A549 (cell line): ENCODE data around the gene MRM3. TPM values are rescaled to one million over a fixed set of nuclear protein-coding genes. Genes with fewer than 3 reads are reported as not detected.
"Not testable (repeated sequence)": the region's sequence is repeated elsewhere in the genome, so short reads cannot be mapped to it uniquely, and the experiment has no call there.

Experiments used
- ATAC-seq, 2 experiments: fragments of 200-7000 bp in 1 of 2; fragments of >200 bp in 1 of 2; cut with Nextera tagmentation in 1 of 2; cut with Tn5 transposase in 1 of 2; 3 replicates each; pipeline versions ENCODE4 v1.8.0 to v1.9.1; 2018 to 2020; ENCODE audit warnings: mild to moderate bottlenecking in 1 of 2, moderate library complexity in 1 of 2
- CTCF ChIA-PET: fragments of 300-600 bp; sonication (Branson Sonifier 250); formaldehyde crosslinking; extraction: SDS; loops from one replicate; lab custom pipeline; 2021; ENCODE audit warnings: antibody characterized with exemption, inconsistent platforms; lab: Yijun Ruan, JAX
- POLR2A ChIA-PET: fragments of 350-600 bp; formaldehyde crosslinking; extraction: SDS; loops from one replicate; lab custom pipeline; 2021; ENCODE audit warnings: antibody characterized with exemption, inconsistent platforms; lab: Yijun Ruan, JAX
- DNase-seq, 2 experiments: peaks; one replicate each; pipeline versions ENCODE4 v3.0.0 to v3.0.0-alpha.2; 2011 to 2016; ENCODE audit warnings: low read depth in 1 of 2, low spot score in 1 of 2
- FAIRE-seq: peaks from 2 replicates; lab custom pipeline; 2011; peaks lifted over from hg19 to GRCh38; lab: Jason Lieb, UNC
- H3K27ac ChIP-seq, 2 experiments: fragments of >200 bp; sonication (Bioruptor Twin); formaldehyde crosslinking; 3 replicates each; pipeline ENCODE4 v1.5.1; 2016 to 2017
- H3K4me1 ChIP-seq: fragments of >200 bp; sonication (Bioruptor Twin); formaldehyde crosslinking; 3 replicates; pipeline ENCODE4 v1.6.1; 2016
- H3K4me2 ChIP-seq: fragments of >200 bp; sonication (Bioruptor Twin); formaldehyde crosslinking; 3 replicates; pipeline ENCODE4 v1.6.1; 2016
- H3K4me3 ChIP-seq: fragments of >200 bp; sonication (Bioruptor Twin); formaldehyde crosslinking; 3 replicates; pipeline ENCODE4 v1.5.1; 2016
- H3K9me3 ChIP-seq: fragments of >200 bp; sonication (Bioruptor Twin); formaldehyde crosslinking; 3 replicates; pipeline ENCODE4 v1.6.1; 2016
- BCL3 ChIP-seq: fragments of >200 bp; sonication (Bioruptor Twin); formaldehyde crosslinking; IDR thresholded peaks from 3 replicates; pipeline ENCODE4 v1.6.1; 2016
- EHF ChIP-seq: fragments of 250-450 bp; sonication (Bioruptor Pico); IDR thresholded peaks from 2 replicates; pipeline ENCODE4 v1.5.0; 2020; ENCODE audit warnings: mild to moderate bottlenecking
- FOSL2 ChIP-seq, 2 experiments: fragments of 450-650 bp in 1 of 2; fragments of >200 bp in 1 of 2; sonication (Bioruptor Twin) in 1 of 2; formaldehyde crosslinking; IDR thresholded peaks; 2 replicates each; pipeline versions ENCODE4 v1.5.0 to v1.6.1; 2016 to 2020; ENCODE audit warnings: mild to moderate bottlenecking in 1 of 2, moderate library complexity in 1 of 2
- NFE2L2 ChIP-seq: fragments of 150-350 bp; conservative IDR thresholded peaks from 2 replicates; pipeline ENCODE4 v1.6.1; 2014; ENCODE audit warnings: low read length
- NR3C1 ChIP-seq: fragments of >200 bp; sonication (Bioruptor Twin); formaldehyde crosslinking; IDR thresholded peaks from 3 replicates; pipeline ENCODE4 v1.6.1; 2017
- RCOR1 ChIP-seq: fragments of 150-350 bp; IDR thresholded peaks from 2 replicates; pipeline ENCODE4 v1.6.1; 2014; ENCODE audit warnings: antibody characterized with exemption, low read length, low read depth
- REST ChIP-seq: fragments of 200-600 bp; sonication (generic); IDR thresholded peaks from 2 replicates; pipeline ENCODE4 v1.6.1; 2016; ENCODE audit warnings: antibody characterized with exemption, mild to moderate bottlenecking, moderate library complexity
- SREBF2 ChIP-seq: fragments of 450-650 bp; IDR thresholded peaks from 2 replicates; pipeline ENCODE4 v1.6.1; 2014; ENCODE audit warnings: mild to moderate bottlenecking, moderate library complexity
- TFCP2L1 ChIP-seq: fragments of 250-450 bp; sonication (Bioruptor Pico); IDR thresholded peaks from 2 replicates; pipeline ENCODE4 v1.5.0; 2021; ENCODE audit warnings: mild to moderate bottlenecking
- WGBS: methylation state at CpG from one replicate; pipeline ENCODE4 v1.1.6; 2017; ENCODE audit errors: missing lambda C conversion rate; 5-methylcytosine and 5-hydroxymethylcytosine counted together
- polyA plus RNA-seq, 4 experiments: library from polyadenylated mRNA; depleted of rRNA in 3 of 4; stranded (reverse); fragments of >200 nt; fragmentation: RNase III in 1 of 4; extraction: RNeasy Plus Mini Kit Qiagen cat#74134 plus additional on column Dnase treatment in 1 of 4; gene quantifications; 2 replicates in 3 of 4; 3 replicates in 1 of 4; pipeline ENCODE4 v1.2.3, GENCODE V29; 2011 to 2017

MRM3 gene
- polyA plus RNA-seq, 2 of the 4 experiments (the other 2 are of a cell fraction), result 38.8 to 47.1 TPM

GRCh38 chr17:829614-830013, 47.5 kb downstream of the MRM3 start:
- H3K27ac ChIP-seq, ATAC-seq, DNase-seq, H3K4me2 ChIP-seq, FAIRE-seq, H3K9me3 ChIP-seq, H3K4me3 ChIP-seq, POLR2A ChIA-PET, H3K4me1 ChIP-seq: not testable (repeated sequence)
- 77% methylated on average over 3 of the region's 3 CpGs for WGBS
- CTCF ChIA-PET, result interaction anchor here (0.9 to 2.0 kb wide), 2 partner anchors 20 to 151 kb away, joined by 3 to 4 read pairs; partner anchors contain the start of gene NXN

GRCh38 chr17:830381-830780, 48.2 kb downstream of the MRM3 start:
- ChIA-PET CTCF (interaction anchor here (0.9 to 2.0 kb wide), 2 partner anchors 19 to 150 kb away, joined by 3 to 4 read pairs; partner anchors contain the start of gene NXN), POLR2A (no interaction called here)

DNA sequence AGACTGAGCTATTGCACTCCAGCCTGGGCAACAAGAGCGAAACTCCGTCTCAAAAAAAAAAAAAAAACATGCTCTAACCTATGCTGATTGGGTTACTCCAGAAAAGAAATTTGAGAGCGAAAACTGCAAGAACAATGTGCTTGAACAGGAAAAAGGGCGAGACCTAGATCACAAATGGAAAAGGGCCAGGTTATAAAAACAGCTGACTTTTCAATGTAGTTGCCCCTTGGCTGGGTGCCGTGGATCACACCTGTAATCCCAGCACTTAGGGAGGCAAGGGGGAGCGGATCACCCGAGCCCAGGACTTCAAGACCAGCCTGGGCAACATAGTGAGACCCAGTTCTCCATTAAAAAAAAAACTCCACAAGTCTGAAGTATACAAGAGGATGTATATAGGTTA, 48.8 kb downstream of the MRM3 start:
- CTCF ChIA-PET, result interaction anchor here (0.5 to 2.0 kb wide), 2 partner anchors 19 to 677 kb away, joined by 4 read pairs; no protein-coding TSS in a partner anchor

More at GRCh38 chr17:830381-830780, 48.2 kb downstream of the MRM3 start:
- DNase-seq, result no peak
- H3K4me1 ChIP-seq, result no peaks in the 10 kb centered on the region
- no peak for ATAC-seq
- H3K27ac ChIP-seq, result no peak overlapping the region
- FAIRE-seq, result no peak
- no peak for TF ChIP-seq RCOR1
- TF ChIP-seq TFCP2L1 (CRISPR knock-in tag), result no peak
- TF ChIP-seq FOSL2 (IDR thresholded peaks at IDR 0.05), result no peak
- TF ChIP-seq FOSL2 (CRISPR knock-in tag; IDR thresholded peaks at IDR 0.05), result no peak
- TF ChIP-seq EHF, result no peak
- no peak overlapping the region for H3K4me2 ChIP-seq
- no peak overlapping the region for H3K4me3 ChIP-seq
- H3K9me3 ChIP-seq, result peaks cover 8% of the 10 kb centered on the region
- 85% methylated on average over 19 of the region's 19 CpGs for WGBS

More for the DNA sequence above, 48.8 kb downstream of the MRM3 start:
- H3K4me2 ChIP-seq, result no peak overlapping the region
- no peak overlapping the region for H3K27ac ChIP-seq
- FAIRE-seq (no peak), DNase-seq (no peak), ATAC-seq (no peak)
- POLR2A ChIA-PET, result no interaction called here
- WGBS, result 88% methylated on average over 7 of the region's 7 CpGs
- no peak for TF ChIP-seq REST
- no peak for TF ChIP-seq NFE2L2
- TF ChIP-seq RCOR1, result no peak
- TF ChIP-seq NR3C1, result no peak
- no peak for TF ChIP-seq SREBF2
- no peak for TF ChIP-seq BCL3
- H3K4me3 ChIP-seq, result no peak overlapping the region
- H3K9me3 ChIP-seq, result peaks cover 8% of the 10 kb centered on the region
- no peaks in the 10 kb centered on the region for H3K4me1 ChIP-seq
